NOMO-1 treated with dmso at 0.1 percent for 144 hours (cell line): ENCODE measurements around the gene TAMALIN.

Experiments
- DNase-seq: peaks from one replicate; lab custom pipeline; 2025; ENCODE audit not compliant: unreplicated experiment; lab: John Stamatoyannopoulos, UW

The TAMALIN gene

DNA sequence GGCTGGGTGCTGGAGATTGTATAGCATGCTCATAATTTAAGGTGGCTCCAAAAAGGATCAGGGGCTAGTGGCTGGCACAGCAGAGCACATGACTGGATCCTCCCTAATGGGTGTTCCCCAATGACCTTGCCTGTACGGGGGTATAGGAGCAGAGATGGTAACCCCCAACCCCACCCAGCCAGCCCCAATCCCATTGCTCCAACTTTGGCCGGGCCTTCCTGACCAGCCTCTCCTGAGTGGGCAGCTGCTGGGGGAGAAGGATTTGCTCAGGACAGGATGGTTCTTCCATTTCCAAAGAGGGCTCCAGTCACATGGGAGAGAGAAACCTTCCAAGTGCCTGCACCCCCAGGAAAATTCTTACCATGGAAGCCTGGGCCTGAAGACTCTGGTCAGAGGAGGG, 29.2 kb downstream of the TAMALIN start:
- DNase-seq: no peak

DNA sequence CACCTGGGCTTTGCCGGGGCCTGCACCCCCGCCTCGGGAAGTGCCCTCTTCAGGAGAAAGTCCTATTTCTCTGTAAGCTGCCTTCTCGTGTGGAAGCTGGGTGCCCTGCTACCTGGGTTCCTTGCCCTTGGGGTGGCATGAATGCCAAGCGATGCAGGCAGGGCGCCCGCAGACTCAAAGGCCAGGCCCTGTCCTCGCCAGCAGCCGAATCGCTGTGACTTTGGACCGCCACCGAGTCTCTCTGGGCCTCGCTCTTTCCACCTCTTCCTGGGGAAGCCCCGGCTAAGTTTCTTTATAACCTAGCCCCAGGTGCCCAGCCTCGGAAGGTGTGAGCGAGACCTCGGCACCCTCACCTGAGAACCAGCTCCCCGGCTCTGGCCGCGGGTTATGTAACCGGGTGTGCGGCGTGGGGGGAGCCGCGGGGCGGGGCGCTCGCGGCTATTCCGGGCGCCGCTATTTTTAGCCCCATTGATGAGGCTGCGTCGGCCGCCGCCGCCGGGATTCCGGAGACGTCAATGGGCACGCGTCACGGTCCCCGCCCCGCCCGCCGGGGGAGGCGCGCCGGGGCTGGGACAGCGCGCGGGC, 29.9 kb downstream of the TAMALIN start:
- DNase-seq: peak; percentile 33

DNA sequence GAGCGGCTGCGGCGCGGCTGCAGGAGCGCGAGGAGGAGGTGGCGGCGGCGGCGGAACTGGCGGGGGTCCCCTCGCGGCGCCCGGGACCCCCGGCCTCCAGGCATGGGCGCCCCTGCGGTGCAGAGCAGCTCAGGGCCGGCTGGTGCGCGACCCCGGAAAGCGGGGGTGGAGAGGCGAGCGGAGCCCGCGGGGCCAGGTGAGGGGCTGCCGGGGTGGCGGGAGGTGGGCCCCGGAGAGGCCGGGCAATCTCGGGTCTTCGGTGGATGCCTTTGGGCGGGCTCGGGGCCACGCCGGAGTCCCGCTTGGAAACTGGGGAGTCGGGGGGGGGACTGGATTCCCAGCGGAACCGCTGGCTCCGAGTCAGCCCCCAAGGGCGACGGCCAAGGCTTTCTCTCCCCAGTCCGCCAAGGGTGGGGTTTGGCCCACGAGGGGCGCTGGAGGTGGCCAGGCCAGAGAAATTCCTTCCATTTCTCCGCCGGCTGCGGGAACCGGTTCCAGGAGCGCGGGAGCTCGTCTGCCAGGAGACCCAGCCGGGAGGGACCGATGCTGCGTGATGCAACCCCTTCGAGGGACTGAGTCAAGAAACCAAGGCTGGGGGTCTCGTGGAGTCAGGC, 30.6 kb downstream of the TAMALIN start:
- DNase-seq: no peak

DNA sequence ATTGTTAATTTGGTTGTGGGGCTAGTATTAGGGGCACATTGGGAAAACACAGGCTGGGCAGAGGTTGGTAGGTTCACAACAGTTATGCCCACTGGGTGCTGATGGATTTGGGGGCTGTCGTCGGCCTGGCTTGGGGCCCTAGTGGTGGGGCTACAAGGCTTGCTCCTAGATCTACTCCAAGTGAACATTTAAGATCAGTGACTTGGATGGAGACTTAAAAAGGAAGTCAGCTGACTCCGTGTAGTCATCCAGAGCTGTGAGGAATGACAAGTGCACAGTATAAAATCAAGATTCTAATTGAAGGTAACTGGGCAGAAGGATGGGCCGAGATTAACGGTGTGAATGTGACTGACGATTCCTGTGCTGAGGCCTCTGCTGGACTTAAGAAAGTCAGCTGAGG, 31.7 kb downstream of the TAMALIN start:
- DNase-seq: no peak

DNA sequence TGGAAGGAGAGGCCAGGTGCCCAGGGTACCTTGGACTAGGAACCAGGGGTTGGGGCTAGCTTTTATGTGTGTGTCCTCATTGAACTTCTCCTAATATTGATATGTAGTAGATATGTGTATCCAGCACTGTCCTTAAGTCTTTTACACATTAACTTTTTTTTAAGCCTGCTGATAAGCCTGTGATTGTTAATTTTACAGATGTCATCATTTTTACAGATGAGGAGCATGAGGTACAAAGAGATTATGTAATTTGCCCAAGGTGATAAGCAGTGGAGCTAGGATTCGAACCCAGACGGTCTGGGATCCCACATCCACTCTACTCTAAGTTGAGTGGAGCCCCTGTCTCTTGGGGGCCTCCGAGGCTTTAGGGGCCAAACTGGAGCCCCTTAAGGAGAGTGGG, 34.3 kb downstream of the TAMALIN start:
- no peak for DNase-seq

DNA sequence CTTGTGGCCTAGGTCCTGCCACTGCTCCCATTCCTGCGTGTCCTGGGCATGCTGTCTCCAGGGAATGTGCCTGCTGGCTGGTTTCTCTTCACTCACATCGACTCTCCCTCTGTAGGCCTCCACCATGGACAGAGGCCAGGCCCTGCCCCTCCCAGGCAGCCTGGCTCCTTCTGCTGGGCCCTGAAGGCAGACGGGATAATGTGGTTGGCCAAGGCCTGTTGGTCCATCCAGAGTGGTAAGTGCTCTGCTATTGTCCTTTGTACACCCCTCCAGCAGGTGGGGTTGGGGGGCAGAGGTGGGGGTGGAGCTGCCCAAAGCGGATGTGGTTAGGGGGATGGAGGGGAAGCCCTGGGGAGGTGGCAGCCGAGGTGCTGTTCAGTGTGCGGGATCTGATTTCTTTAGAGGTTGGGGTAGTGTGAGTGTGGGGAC, 35.0 kb downstream of the TAMALIN start:
- no peak for DNase-seq

DNA sequence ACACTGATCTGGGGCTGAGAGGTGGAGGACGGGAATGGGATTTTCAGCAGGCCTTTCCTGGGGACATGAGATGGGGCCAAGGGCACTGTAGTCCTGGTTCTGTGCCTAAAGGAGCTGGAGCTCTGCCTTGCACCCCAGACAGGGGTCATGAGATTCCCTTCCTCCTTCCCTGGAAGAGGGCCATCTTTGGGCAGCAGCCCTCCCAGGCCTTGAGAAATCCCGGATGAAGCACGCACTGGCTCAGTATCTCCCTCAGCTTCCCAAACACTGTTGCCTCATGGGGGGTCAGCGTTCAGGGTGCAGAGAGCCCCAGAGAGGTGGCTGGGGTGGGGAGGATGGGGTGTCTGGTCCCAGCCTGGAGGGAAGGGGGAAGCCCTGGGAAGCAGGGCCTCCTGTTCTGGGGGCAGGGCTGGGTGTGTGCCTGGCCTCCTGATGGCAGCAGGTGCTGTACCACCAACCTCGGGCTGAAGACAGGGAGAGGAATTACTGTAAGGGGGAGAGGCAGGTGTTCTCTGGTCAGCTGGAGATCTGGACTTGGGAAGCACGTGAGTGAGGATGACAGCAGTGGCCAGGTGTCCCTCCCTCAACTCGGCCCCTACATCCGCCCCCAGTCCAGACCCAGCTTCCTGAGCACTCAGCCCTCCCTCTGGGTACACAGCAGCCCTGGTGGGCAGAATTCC, 36.1 kb downstream of the TAMALIN start:
- no peak for DNase-seq

DNA sequence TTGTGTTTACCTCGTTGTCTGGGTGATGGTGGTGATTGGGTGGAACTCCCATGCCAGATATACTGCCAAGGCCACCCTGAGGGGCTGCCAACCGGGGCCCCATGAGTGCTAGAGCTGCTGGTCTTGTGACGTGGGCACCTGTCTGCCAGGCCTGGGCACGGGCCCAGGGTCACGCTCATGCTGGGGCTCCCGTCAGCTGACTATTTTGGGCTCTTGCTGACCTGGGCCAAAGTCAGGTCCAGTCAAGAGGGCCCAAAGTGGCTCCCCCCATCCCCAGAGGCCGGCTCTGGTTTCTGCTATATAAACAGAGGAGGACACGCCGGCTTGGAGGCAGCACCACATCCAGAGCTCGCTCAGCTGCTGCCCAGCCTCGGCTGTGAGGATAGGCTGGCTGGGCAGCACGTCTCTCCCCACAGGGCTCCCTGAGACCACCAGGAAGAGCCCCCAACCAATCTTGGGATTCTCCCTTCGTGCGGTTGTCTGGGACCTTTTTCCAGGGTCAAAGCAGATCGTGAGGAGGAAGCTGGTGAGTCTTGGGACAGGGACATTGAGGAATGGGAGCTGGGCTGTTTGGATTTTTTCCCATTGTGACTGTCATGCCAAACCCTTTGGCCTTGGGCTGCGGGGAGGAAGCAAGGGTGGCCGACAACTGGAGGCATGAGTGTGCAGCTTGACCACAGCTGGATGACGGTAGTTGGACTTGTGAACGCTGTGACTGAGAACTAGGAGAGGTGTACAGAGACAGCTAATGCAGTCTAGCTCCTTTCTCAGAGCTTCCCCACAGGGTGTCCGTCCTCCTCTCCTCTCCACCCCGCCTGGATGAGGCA, 36.9 kb downstream of the TAMALIN start:
- DNase-seq: no peak

DNA sequence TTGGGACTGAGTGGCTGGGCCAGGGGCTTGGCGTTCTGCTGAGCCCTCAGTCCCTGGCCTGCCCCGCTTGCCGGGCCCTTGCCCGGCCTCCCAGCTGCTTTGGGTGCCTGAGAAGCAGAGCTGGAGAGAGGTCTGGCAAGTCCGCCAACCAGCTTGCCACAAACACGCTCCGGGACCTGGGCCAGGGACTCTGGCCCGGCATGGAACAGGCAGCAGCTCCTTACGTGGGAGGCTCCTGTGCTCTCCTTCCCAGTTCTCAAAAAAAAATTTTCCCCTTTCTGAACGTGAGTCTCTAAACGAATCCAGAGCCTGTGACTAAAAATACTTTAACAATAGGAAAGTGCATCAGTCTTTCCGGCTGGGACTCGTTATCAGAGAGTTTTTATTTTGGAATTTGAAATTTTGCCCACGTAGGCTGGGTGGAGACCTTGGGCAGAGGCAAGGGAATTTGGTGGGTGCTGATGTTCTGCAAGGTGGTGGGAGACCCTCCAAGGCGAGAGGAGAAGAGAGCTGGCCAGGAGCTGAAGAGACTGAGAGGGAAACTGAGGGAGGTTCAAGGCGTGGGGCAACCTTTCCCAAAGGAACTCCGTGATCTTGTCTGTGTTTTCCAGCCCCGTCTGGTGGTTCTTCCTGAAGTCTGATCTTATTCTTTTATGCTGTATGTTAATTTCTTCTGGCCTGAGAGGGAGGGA, 37.7 kb downstream of the TAMALIN start:
- no peak for DNase-seq

DNA sequence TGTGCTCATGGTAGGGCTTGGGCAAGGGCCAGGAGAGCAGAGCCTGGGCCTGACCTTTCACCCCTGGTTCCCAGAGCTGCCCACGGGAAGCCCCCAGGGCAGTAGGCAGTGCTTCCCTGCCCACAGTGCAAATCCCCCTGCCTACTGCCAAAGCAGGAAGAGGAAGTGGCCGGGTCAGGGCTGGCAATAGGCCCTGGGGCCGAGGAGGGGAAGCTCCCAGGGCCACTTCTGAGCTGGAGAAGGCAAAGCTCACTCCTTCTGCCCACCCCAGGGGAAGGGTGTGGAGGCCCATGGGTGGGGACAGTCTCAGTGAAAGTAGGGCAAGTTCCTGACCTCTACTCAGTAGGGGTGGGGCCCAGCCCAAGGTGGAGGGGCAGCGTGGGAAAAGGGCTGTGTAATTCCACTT, 39.1 kb downstream of the TAMALIN start:
- peak; percentile 59 for DNase-seq

DNA sequence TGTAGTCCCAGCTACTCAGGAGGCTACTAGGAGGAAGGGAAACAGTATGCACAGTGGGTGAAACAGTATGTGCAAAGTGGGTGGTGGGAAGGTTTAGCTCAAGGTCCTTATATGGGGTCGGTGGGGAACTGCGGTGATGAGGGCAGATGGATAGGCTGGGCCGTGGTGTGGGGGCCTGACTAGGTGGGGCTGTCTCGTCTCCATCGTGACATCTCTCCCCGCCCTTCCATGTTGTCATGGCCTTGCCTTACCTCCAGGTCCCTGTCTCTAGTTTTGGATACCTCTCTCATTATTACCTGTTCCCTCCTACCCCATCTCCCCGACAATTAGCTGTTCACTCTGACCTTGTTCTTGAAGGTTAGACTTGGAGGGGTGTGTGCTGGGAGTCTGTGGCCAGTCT, 40.1 kb downstream of the TAMALIN start:
- DNase-seq: no peak

DNA sequence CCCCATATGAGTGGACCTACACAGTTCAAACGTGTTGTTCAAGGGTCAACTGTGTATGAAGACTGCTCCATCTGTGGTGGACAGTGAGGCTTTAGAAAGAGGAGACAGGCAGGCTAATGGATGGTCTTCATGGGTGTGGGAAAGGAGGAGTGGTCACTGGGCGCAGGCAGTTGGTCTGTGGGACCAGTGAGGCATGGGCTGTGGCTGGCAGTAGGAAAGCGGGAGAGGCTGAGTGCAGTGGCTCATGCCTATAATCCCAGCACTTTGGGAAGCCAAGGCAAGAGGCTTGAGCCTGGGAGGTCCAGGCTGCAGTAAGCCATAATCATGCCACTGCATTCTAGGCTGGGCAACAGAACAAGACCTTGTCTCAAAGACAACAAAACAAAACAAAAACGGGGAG, 42.5 kb downstream of the TAMALIN start:
- no peak for DNase-seq

DNA sequence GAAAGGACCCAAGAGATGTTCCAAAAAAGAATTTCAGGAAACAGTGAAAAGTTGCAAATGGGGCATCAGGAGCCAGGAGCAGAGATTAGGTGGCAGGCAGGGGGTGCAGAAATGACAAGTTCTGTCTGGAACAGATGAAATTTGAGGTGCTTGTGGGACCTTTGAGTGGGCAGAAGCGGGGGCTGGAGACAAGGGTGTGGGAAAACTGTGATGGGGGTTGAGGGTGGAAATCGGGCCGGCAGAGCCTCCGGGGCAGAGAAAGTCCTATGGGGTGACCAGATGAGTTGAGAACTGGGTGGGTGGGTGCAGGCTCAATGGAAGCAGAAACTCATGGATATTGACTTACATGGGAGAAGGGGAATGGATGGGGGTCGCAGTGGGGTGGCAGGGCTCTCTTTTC, 42.9 kb downstream of the TAMALIN start:
- DNase-seq: no peak

DNA sequence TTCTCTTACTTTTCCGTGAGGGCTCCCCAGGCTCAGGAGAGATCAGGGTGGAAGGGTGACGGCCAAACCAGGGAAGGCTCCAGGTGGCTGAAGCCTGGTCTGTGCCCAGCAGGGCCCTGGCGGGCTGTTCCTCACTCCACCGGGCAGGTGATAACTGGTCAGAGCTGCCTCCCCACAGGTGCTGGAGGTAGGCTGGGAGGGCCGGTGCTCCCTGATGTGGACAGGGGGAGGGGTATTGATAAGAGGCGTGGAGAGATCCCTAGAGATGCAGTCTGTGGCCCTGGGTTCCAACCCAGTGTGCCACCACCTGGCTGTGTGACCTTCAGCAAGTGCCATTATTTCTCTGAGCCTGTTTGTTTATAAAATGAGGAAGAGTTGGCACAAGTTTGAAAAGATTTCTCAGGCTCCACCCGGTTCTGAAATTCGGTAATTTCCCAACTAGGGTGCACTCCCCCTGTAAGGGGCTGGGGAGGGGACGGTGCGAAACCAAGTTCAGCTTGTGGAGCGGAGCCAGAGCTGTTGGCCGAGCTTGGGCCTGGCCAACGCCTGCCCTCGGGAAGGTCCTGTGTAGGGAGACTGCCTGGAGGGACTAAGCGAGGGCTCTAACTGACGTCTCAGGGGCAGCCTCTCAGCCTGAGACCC, 43.5 kb downstream of the TAMALIN start:
- DNase-seq: no peak

DNA sequence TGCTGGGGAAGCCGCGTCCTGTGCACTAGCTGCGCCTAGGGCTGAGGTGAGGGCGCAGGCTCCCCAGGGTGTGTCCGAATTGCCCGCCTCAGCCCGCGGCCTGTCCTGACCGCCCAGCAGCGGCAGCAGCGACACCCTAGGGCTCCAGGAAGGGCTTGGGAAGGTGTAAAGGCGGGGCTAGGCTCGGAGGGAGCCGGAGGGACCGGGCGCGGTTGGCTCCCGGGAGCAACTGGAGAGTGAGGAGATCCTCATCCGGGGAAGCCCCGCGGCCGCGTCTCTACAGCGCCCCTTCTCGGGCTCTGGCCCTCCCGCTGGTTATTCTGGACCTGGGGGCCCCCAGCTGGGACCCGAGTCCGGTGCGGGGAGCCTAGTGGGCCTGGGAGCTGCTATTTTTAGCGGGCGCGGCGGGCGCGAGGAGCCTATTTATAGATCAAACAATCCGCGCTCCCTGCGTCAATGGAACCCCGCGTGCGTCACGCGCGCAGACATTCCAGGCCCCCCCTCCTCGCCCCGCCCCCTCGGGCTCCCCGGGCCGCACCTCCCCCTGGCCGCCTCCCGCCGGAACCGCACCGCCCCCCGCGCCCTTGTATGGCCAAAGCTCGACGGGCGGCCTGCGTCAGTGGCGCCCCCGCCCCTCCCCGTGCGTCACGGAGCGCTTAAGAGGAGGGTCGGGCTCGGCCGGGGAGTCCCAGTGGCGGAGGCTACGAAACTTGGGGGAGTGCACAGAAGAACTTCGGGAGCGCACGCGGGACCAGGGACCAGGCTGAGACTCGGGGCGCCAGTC, 44.2 kb downstream of the TAMALIN start, which contains the start of gene NR4A1:
TSS of gene NR4A1 (plus strand) at position 685 of the 784 bp plus-strand sequence. CDS start 2,887 bp downstream, outside the sequence.
- peak; percentile 74 for DNase-seq

DNA sequence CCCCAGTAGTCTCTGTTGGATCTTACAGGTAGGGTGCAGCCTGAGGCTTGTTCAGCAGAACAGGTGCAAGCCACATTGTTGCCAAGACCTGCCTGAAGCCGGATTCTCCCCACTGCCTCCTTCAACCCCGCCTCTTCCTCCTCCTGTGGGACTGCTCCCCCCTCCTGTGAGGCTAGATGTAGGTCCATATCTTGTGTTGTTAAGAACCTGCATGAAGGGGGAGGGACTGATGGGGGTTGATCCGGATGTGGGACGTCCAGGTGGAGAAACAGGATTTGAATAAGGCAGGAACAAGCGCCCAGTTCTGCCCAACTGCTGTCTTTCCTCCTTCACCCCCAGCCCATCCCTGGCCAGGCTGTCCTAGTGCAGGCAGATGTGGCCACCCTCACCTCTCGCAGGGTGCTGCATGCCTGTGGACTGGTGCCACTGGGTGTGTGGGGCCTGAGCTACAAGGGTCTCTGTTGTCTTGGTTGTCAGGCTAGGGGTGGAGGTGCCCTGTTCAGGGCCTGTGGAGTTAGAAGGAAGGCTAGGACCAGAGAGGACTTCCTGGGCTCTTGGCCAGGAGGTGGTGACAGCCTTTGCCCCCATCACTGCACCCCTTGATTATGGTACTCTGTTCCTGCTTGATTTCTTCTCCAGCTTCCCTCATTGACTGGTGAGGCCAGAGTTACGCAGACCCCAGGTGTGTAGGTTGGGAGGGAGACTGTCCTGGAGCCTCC, 45.9 kb downstream of the TAMALIN start:
- no peak for DNase-seq

DNA sequence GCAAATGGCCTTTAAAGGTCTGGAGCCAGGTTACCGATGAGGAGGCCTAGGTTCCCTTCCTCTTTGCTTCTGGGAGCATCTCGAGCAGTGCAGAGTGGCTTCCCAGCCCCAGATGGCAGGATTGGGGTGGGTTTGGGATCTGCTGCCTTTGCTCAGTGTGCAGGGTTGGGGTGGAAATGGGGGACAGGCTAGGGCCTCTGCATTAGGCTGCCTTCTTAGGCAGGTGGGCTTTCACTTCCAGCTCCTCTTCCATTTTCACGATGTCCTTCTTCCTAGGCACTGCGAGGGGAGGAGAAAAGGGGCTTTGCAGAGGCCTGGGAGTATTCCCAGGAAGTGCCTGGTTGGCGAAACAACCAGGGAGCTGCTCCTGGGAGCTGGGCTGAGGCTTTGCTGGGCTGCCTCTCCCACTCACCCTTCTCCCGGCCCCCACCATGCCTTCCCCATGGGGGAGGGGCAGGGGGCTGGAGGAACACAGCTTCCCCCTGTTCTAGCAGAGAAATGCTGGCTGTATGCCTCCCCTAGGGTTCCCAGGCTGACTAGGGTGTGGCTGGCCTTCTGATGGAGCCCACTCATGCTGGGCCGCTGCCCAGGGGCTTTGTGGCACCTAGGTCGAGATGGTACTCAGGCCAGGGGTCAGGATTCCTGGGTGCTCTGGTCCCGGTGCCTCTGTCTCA, 46.9 kb downstream of the TAMALIN start:
- DNase-seq: no peak

DNA sequence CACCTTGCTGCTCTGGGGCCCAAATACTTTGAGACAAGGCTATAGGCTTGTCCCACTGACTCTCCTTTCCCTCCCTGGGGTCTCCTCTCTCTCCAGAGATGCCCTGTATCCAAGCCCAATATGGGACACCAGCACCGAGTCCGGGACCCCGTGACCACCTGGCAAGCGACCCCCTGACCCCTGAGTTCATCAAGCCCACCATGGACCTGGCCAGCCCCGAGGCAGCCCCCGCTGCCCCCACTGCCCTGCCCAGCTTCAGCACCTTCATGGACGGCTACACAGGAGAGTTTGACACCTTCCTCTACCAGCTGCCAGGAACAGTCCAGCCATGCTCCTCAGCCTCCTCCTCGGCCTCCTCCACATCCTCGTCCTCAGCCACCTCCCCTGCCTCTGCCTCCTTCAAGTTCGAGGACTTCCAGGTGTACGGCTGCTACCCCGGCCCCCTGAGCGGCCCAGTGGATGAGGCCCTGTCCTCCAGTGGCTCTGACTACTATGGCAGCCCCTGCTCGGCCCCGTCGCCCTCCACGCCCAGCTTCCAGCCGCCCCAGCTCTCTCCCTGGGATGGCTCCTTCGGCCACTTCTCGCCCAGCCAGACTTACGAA, 47.6 kb downstream of the TAMALIN start:
- DNase-seq: no peak
